Measurements from ENCODE around the gene FN1.

GRCh38 chr2:215395687-215396460, 40.0 kb downstream of the FN1 start:
- TF ChIP-seq MAX (IDR thresholded peaks at IDR 0.05) (no peak), EZH2 (IDR thresholded peaks at IDR 0.05) (no peak), CTCF (IDR thresholded peaks at IDR 0.05 in 2 of 3, conservative IDR thresholded peaks at IDR 0.05 in 1 of 3; ENCODE audit: borderline replicate concordance in 1 of 3, insufficient read depth in 1 of 3, low read depth in 2 of 3, low read length in 2 of 3) (no peak), SIN3A (IDR thresholded peaks at IDR 0.05; ENCODE audit: low read depth) (no peak), TCF7L2 (IDR thresholded peaks at IDR 0.05; ENCODE audit: borderline replicate concordance, extremely low read depth, insufficient read depth, insufficient read length) (no peak), POLR2AphosphoS5 (IDR thresholded peaks at IDR 0.05; ENCODE audit: low read depth, low read length) (no peak), SP1 (IDR thresholded peaks at IDR 0.05; ENCODE audit: low read depth) (no peak)
